ENCODE measurements around the gene PDGFA.

The PDGFA gene

GRCh38 chr7:516606-517456 is 2.8 kb downstream of the PDGFA start:
- DNase-seq (ENCODE audit: low read depth) = no peak

- DNase-seq (ENCODE audit: low read depth) = no peak
Observed at GRCh38 chr7:516216-516605, 3.4 kb downstream of the PDGFA start.

- no peak for DNase-seq (ENCODE audit: low read depth)
Observed at GRCh38 chr7:515628-516027, 4.0 kb downstream of the PDGFA start.

GRCh38 chr7:514651-515598 is 4.7 kb downstream of the PDGFA start:
- no peak for DNase-seq (ENCODE audit: low read depth)

GRCh38 chr7:514242-514641 is 5.4 kb downstream of the PDGFA start:
- no peak for DNase-seq (ENCODE audit: low read depth)

- no peak for DNase-seq (ENCODE audit: low read depth)
Observed at GRCh38 chr7:513521-514166, 6.0 kb downstream of the PDGFA start.

- DNase-seq (ENCODE audit: low read depth) = no peak
Observed at GRCh38 chr7:512541-513311, 6.9 kb downstream of the PDGFA start.

GRCh38 chr7:512146-512510 is 7.5 kb downstream of the PDGFA start:
- no peak for DNase-seq (ENCODE audit: low read depth)

- no peak for DNase-seq (ENCODE audit: low read depth)
Observed at GRCh38 chr7:511476-512145, 8.0 kb downstream of the PDGFA start.

- DNase-seq (ENCODE audit: low read depth) = no peak
Observed at GRCh38 chr7:510782-511281, 8.8 kb downstream of the PDGFA start.

- no peak for DNase-seq (ENCODE audit: low read depth)
Observed at GRCh38 chr7:510131-510481, 9.5 kb downstream of the PDGFA start.

GRCh38 chr7:509426-510130 is 10.1 kb downstream of the PDGFA start:
- DNase-seq (ENCODE audit: low read depth) = no peak

- no peak for DNase-seq (ENCODE audit: low read depth)
Observed at GRCh38 chr7:508461-509170, 11.0 kb downstream of the PDGFA start.

GRCh38 chr7:507623-508300 is 11.9 kb downstream of the PDGFA start:
- no peak for DNase-seq (ENCODE audit: low read depth)

GRCh38 chr7:506921-507622 is 12.6 kb downstream of the PDGFA start:
- no peak for DNase-seq (ENCODE audit: low read depth)

GRCh38 chr7:506391-506831 is 13.2 kb downstream of the PDGFA start:
- no peak for DNase-seq (ENCODE audit: low read depth)

- DNase-seq (ENCODE audit: low read depth) = no peak
Observed at GRCh38 chr7:505171-505570, 14.5 kb downstream of the PDGFA start.

Measured in stimulated activated CD8-positive, alpha-beta memory T cell treated with anti-CD3 and anti-CD28 coated beads, Interleukin-7, amount 100 ng/mL, for 24 hours (primary cell).